H1 (cell line): ENCODE results near the gene TRIM75. TPM values are rescaled to one million over a fixed set of nuclear protein-coding genes. Genes with fewer than 3 reads are reported as not detected.

Experiments
- CTCF ChIA-PET: fragments of 300-600 bp; sonication (Branson Sonifier 250); formaldehyde crosslinking; loops from one replicate; lab custom pipeline; 2021; ENCODE audit not compliant: partially characterized antibody; lab: Charles Lee
- POLR2A ChIA-PET: fragments of 300-600 bp; sonication (Branson Sonifier 250); formaldehyde crosslinking; loops from one replicate; lab custom pipeline; 2021; ENCODE audit warnings: inconsistent platforms; ENCODE audit not compliant: partially characterized antibody; lab: Charles Lee
- DNase-seq, 2 experiments: peaks; one replicate each; pipeline versions ENCODE4 v3.0.0 to v3.0.0-alpha.2; 2010 to 2022; ENCODE audit warnings: low spot score in 2 of 2, low read depth in 1 of 2, mixed read lengths in 1 of 2
- FAIRE-seq: peaks from 2 replicates; lab custom pipeline; 2011; peaks lifted over from hg19 to GRCh38; lab: Jason Lieb, UNC
- H2AFZ ChIP-seq: 2 replicates; pipeline ENCODE4 v1.8.1; 2012; ENCODE audit warnings: low read length, inconsistent platforms
- H2AK5ac ChIP-seq: 2 replicates; pipeline ENCODE4 v1.6.1; 2013; ENCODE audit warnings: low read depth, low read length
- H2BK120ac ChIP-seq: replicated peaks from 2 replicates; pipeline ENCODE3; 2013; ENCODE audit warnings: low read depth, low read length, inconsistent platforms
- H2BK12ac ChIP-seq: 2 replicates; pipeline ENCODE4 v1.6.1; 2013; ENCODE audit warnings: low read depth, low read length
- H2BK15ac ChIP-seq: 2 replicates; pipeline ENCODE4 v1.6.1; 2013; ENCODE audit warnings: low read length
- H2BK20ac ChIP-seq: 2 replicates; pipeline ENCODE4 v1.6.1; 2013; ENCODE audit warnings: low read length
- H2BK5ac ChIP-seq: 2 replicates; pipeline ENCODE4 v1.6.1; 2013; ENCODE audit warnings: low read depth, low read length
- H3K14ac ChIP-seq: 2 replicates; pipeline ENCODE4 v1.6.1; 2013; ENCODE audit warnings: inconsistent platforms; ENCODE audit not compliant: insufficient read length
- H3K18ac ChIP-seq: 2 replicates; pipeline ENCODE4 v1.6.1; 2013; ENCODE audit warnings: low read length; ENCODE audit errors: extremely low read depth
- H3K23ac ChIP-seq: 2 replicates; pipeline ENCODE4 v1.6.1; 2013; ENCODE audit warnings: inconsistent platforms; ENCODE audit not compliant: insufficient read length
- H3K23me2 ChIP-seq: 2 replicates; pipeline ENCODE4 v1.6.1; 2013; ENCODE audit warnings: low read depth, low read length
- H3K27ac ChIP-seq: 2 replicates; pipeline ENCODE4 v1.6.1; 2011; ENCODE audit warnings: low read depth, low read length, inconsistent platforms
- H3K27me3 ChIP-seq, 4 experiments: replicated peaks in 1 of 4; 1 replicate in 1 of 4; 2 replicates in 3 of 4; pipeline versions ENCODE4 v1.6.1 to v1.8.1; 2011 to 2013; ENCODE audit warnings: low read length in 3 of 4, mild to moderate bottlenecking in 3 of 4, inconsistent platforms in 2 of 4, mixed read lengths in 2 of 4, moderate library complexity in 1 of 4; ENCODE audit not compliant: control insufficient read depth in 3 of 4, insufficient read depth in 3 of 4; ENCODE audit errors: extremely low read depth in 1 of 4
- H3K36me3 ChIP-seq, 4 experiments: 2 replicates each; pipeline versions ENCODE4 v1.6.1 to v1.8.1; 2011 to 2013; ENCODE audit warnings: mild to moderate bottlenecking in 4 of 4, low read length in 3 of 4, moderate library complexity in 2 of 4, control low read depth in 1 of 4, inconsistent platforms in 1 of 4; ENCODE audit not compliant: insufficient read depth in 4 of 4, control insufficient read depth in 2 of 4
- H3K4ac ChIP-seq: replicated peaks from 2 replicates; pipeline ENCODE3; 2013; ENCODE audit warnings: low read length, low read depth, mixed read lengths, inconsistent platforms; ENCODE audit not compliant: insufficient read length
- H3K4me1 ChIP-seq, 4 experiments: replicated peaks in 1 of 4; 1 replicate in 1 of 4; 2 replicates in 3 of 4; pipeline versions ENCODE4 v1.6.1 to v1.8.1; 2011 to 2013; ENCODE audit warnings: low read length in 3 of 4, inconsistent platforms in 2 of 4, mixed read lengths in 1 of 4; ENCODE audit not compliant: insufficient read depth in 4 of 4, control insufficient read depth in 3 of 4
- H3K4me2 ChIP-seq, 2 experiments: 2 replicates each; pipeline versions ENCODE4 v1.6.1 to v1.8.1; 2011 to 2013; ENCODE audit warnings: low read depth in 2 of 2, low read length in 2 of 2, control low read depth in 1 of 2, inconsistent platforms in 1 of 2, mild to moderate bottlenecking in 1 of 2; ENCODE audit not compliant: insufficient read depth in 1 of 2
- H3K4me3 ChIP-seq, 4 experiments: fragments of 200-600, 300-600 bp in 1 of 4; sonication (generic), shearing (Covaris generic), sonication (Bioruptor Twin) in 1 of 4; 2 replicates each; pipeline versions ENCODE4 v1.5.1 to v1.8.1; 2011 to 2016; ENCODE audit warnings: low read length in 4 of 4, low read depth in 3 of 4, control low read depth in 2 of 4, inconsistent platforms in 2 of 4, mild to moderate bottlenecking in 2 of 4, mixed read lengths in 1 of 4, moderate library complexity in 1 of 4; ENCODE audit not compliant: insufficient read depth in 2 of 4; ENCODE audit errors: extremely low read depth in 1 of 4
- H3K56ac ChIP-seq: replicated peaks from 2 replicates; pipeline ENCODE3; 2013; ENCODE audit warnings: low read depth, mild to moderate bottlenecking, mixed read lengths, low read length, inconsistent platforms; ENCODE audit not compliant: insufficient read length
- H3K79me1 ChIP-seq: 2 replicates; pipeline ENCODE4 v1.6.1; 2013; ENCODE audit warnings: low read depth, low read length, control low read depth
- H3K79me2 ChIP-seq, 2 experiments: 2 replicates each; pipeline versions ENCODE4 v1.6.1 to v1.8.1; 2012 to 2013; ENCODE audit warnings: low read length in 2 of 2, mild to moderate bottlenecking in 2 of 2, inconsistent platforms in 1 of 2; ENCODE audit not compliant: insufficient read depth in 2 of 2, control insufficient read depth in 1 of 2
- H3K9ac ChIP-seq, 4 experiments: replicated peaks in 1 of 4; 1 replicate in 1 of 4; 2 replicates in 3 of 4; pipeline versions ENCODE4 v1.6.1 to v1.8.1; 2011 to 2013; ENCODE audit warnings: low read depth in 3 of 4, low read length in 3 of 4, control low read depth in 2 of 4, mild to moderate bottlenecking in 2 of 4, moderate library complexity in 2 of 4, inconsistent platforms in 1 of 4; ENCODE audit errors: extremely low read depth in 1 of 4
- H3K9me3 ChIP-seq, 2 experiments: 2 replicates each; pipeline versions ENCODE4 v1.6.1 to v1.8.1; 2012 to 2013; ENCODE audit warnings: mild to moderate bottlenecking in 2 of 2, moderate library complexity in 2 of 2, control low read depth in 1 of 2, inconsistent platforms in 1 of 2, low read depth in 1 of 2, low read length in 1 of 2, mixed read lengths in 1 of 2; ENCODE audit not compliant: insufficient read depth in 2 of 2
- H4K20me1 ChIP-seq, 2 experiments: replicated peaks in 1 of 2; 2 replicates each; pipeline versions ENCODE3 to v1.8.1; 2011 to 2013; ENCODE audit warnings: inconsistent platforms in 2 of 2, low read length in 2 of 2, mild to moderate bottlenecking in 1 of 2; ENCODE audit not compliant: insufficient read depth in 2 of 2, control insufficient read depth in 1 of 2
- H4K5ac ChIP-seq: 2 replicates; pipeline ENCODE4 v1.6.1; 2013; ENCODE audit warnings: low read length, low read depth, mixed read lengths, inconsistent platforms; ENCODE audit not compliant: insufficient read length
- H4K8ac ChIP-seq: 2 replicates; pipeline ENCODE4 v1.8.0; 2013; ENCODE audit warnings: mild to moderate bottlenecking, moderate library complexity, low read length, inconsistent platforms; ENCODE audit not compliant: insufficient read depth; ENCODE audit errors: extremely low read depth
- H4K91ac ChIP-seq: replicated peaks from 2 replicates; pipeline ENCODE3; 2013; ENCODE audit warnings: low read length, mixed read lengths, inconsistent platforms; ENCODE audit not compliant: insufficient read length
- CBX5 ChIP-seq: fragments of 300-800, 300-1000 bp; sonication (generic); IDR thresholded peaks from 2 replicates; pipeline ENCODE4 v1.7.1; 2016; ENCODE audit warnings: antibody characterized with exemption, low read length, low read depth
- WGBS, 2 experiments: shearing (Covaris generic) in 1 of 2; methylation state at CpG; one replicate each; pipeline versions ENCODE4 v1.1.6 to v1.1.7; 2013 to 2015; ENCODE audit warnings: low lambda C conversion rate in 2 of 2, mixed read lengths in 2 of 2, inconsistent platforms in 1 of 2, low coverage in 1 of 2, missing lambda C conversion rate in 1 of 2; ENCODE audit not compliant: insufficient replicate concordance in 2 of 2, insufficient coverage in 1 of 2, insufficient read length in 1 of 2; ENCODE audit errors: extremely low coverage in 1 of 2, missing lambda C conversion rate in 1 of 2; 5-methylcytosine and 5-hydroxymethylcytosine counted together
- polyA plus RNA-seq, 7 experiments: library from polyadenylated mRNA; depleted of rRNA in 3 of 7; stranded (reverse) in 5 of 7; unstranded in 2 of 7; fragments of >200 nt in 5 of 7; fragments of 200-250 nt in 2 of 7; gene quantifications; 1 replicate in 5 of 7; 2 replicates in 1 of 7; 4 replicates in 1 of 7; pipeline versions ENCODE4 v1.2.1 to v1.2.3, GENCODE V29; 2011 to 2013; ENCODE audit warnings: missing spikeins in 2 of 7, mixed read lengths in 2 of 7
- total RNA-seq: library from RNA; stranded (reverse); fragmentation: NEBNext Ultra II Directional; extraction: Animal tissue kit (Norgen Biotek cat#: 25700); gene quantifications from 2 replicates; pipeline ENCODE4 v1.2.1, GENCODE V29; 2021
- TF ChIP-seq, protein P1 (sequence below): IDR thresholded peaks from 2 replicates; pipeline ENCODE4 v1.6.1; 2012; ENCODE audit warnings: inconsistent platforms

Gene TRIM75
- total and polyA plus RNA-seq, 2 of the 8 experiments (the other 6 are each of a cell fraction or from before 2014, with no cell fraction given), result not detected

DNA sequence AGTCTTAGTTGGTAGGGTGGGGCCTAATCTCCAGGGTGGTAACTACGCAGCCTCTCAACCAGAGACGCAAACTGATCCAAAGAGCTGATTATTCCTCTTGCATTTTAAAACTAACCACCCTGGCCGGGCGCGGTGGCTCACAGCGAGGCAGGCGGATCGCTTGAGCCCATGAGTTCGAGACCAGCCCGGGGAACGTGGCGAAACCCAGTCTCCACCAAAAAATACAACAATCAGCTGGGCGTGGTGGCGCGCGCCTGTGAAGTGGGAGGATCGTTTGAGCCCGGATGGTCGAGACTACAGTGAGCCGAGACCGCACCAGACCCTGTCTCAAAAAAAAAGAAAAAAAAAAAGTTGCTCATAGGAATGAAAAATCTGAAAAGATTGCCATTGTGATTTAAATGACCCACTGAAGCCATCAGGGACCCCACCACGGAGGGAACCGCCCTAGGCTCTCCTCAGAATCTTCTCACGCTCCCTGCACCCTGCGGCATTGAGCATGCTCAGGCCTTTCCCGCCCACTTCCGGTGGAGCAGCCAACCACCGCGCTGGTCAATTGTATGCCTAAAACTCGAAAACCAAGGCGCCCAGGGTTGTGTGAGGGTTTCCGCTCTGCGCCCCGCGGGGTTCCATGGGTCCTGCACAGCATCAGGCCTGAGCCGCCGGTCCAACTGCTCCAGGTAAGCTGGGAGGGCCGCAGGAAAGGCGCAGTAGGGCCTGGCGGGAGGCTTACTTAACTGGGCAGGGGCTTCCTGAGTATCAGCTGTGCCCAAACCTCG lies 22.0 kb upstream of the TRIM75 start, which contains the start of gene TRIM60:
TRIM60 (plus strand) TSS at position 564 of the 776 bp plus-strand sequence. CDS start 8,074 bp downstream, outside the sequence.
- POLR2A ChIA-PET, result no interaction called here
- Histone ChIP-seq H3K23me2 (no peaks in the 10 kb centered on the region), H4K91ac (no peak within 1 kb of the TSS)
- TF ChIP-seq, protein P1, sequence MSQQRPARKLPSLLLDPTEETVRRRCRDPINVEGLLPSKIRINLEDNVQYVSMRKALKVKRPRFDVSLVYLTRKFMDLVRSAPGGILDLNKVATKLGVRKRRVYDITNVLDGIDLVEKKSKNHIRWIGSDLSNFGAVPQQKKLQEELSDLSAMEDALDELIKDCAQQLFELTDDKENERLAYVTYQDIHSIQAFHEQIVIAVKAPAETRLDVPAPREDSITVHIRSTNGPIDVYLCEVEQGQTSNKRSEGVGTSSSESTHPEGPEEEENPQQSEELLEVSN, result peak; percentile 81
- TF ChIP-seq CBX5, result no peak
- TF ChIP-seq, all 59 proteins: peak for 1
- no peaks in the 10 kb centered on the region for H3K36me3 ChIP-seq
- H3K79me2 ChIP-seq, result no peaks in the 10 kb centered on the region
- WGBS, 2 experiments, result 96% methylated on average over 41 of the region's 41 CpGs; no CpG with 5 or more reads in 1 of the 2 experiments
- H3K4me3 ChIP-seq, result no peak within 1 kb of the TSS
- no peak within 1 kb of the TSS for H2BK20ac ChIP-seq
- no peak within 1 kb of the TSS for H3K56ac ChIP-seq
- H4K8ac ChIP-seq, result 0 out of 2 replicates have a peak within 1 kb of the TSS, but pooled peaks have one; percentile 51
- no peak within 1 kb of the TSS for H3K18ac ChIP-seq
- no peaks in the 10 kb centered on the region for H3K4me1 ChIP-seq
- H4K5ac ChIP-seq, result no peak within 1 kb of the TSS
- H4K20me1 ChIP-seq, result no peaks in the 10 kb centered on the region
- H3K9me3 ChIP-seq, result no peaks in the 10 kb centered on the region; a peak in 1 of 4 replicates
- H3K27me3 ChIP-seq, result peaks cover 0 to 1% (median 0%) of the 10 kb centered on the region in 4 experiments; a peak in 2 of 7 replicates
- H3K27ac ChIP-seq, result no peak within 1 kb of the TSS
- H3K79me1 ChIP-seq, result no peaks in the 10 kb centered on the region
- CTCF ChIA-PET, result no interaction called here
- H2BK15ac ChIP-seq, result no peak within 1 kb of the TSS
- no peak within 1 kb of the TSS for H2BK120ac ChIP-seq
- H2AK5ac ChIP-seq, result no peak within 1 kb of the TSS
- no peak within 1 kb of the TSS for H2AFZ ChIP-seq
- no peak for DNase-seq
- H3K4me2 ChIP-seq, result no peak within 1 kb of the TSS
- no peak within 1 kb of the TSS for H3K9ac ChIP-seq
- no peak within 1 kb of the TSS for H3K4ac ChIP-seq
- H3K23ac ChIP-seq, result no peak within 1 kb of the TSS
- H2BK5ac ChIP-seq, result no peak within 1 kb of the TSS
- no peak within 1 kb of the TSS for H3K14ac ChIP-seq
- no peak for FAIRE-seq
- H2BK12ac ChIP-seq, result no peak within 1 kb of the TSS
